Epithelial cell of esophagus (primary cell): ENCODE data around the gene FAM221B.

Experiments used
- DNase-seq: peaks from one replicate; pipeline ENCODE4 v3.0.0; 2010; ENCODE audit warnings: low read depth
- H3K4me3 ChIP-seq: 2 replicates; pipeline ENCODE4 v1.5.1; 2011; ENCODE audit warnings: mild to moderate bottlenecking, low read length, control low read depth
- CTCF ChIP-seq: IDR thresholded peaks from 2 replicates; pipeline ENCODE4 v1.5.1; 2011; ENCODE audit warnings: low read depth, mild to moderate bottlenecking, low read length, control low read depth, inconsistent platforms; ENCODE audit not compliant: insufficient read depth; ENCODE audit errors: missing control alignments

The FAM221B gene

GRCh38 chr9:35800530-35800929, 28.0 kb downstream of the FAM221B start:
- H3K4me3 ChIP-seq = no peak overlapping the region
- TF ChIP-seq CTCF = no peak

GRCh38 chr9:35798658-35799374, 29.7 kb downstream of the FAM221B start:
- no peak overlapping the region for H3K4me3 ChIP-seq
- no peak for TF ChIP-seq CTCF
- peak; percentile 99 for DNase-seq

More at GRCh38 chr9:35800530-35800929, 28.0 kb downstream of the FAM221B start:
- DNase-seq = no peak

GRCh38 chr9:35797311-35798109, 31.0 kb downstream of the FAM221B start:
- no peak overlapping the region for H3K4me3 ChIP-seq
- no peak for DNase-seq
- no peak for TF ChIP-seq CTCF

- no peak overlapping the region for H3K4me3 ChIP-seq
- DNase-seq = peak; percentile 59
- TF ChIP-seq CTCF = no peak
Observed at GRCh38 chr9:35795695-35796094, 32.8 kb downstream of the FAM221B start.

- TF ChIP-seq CTCF = no peak
- no peak overlapping the region for H3K4me3 ChIP-seq
- no peak for DNase-seq
Observed at GRCh38 chr9:35793461-35793860, 35.1 kb downstream of the FAM221B start.

- DNase-seq = no peak
- TF ChIP-seq CTCF = no peak
- H3K4me3 ChIP-seq = no peak overlapping the region
Observed at GRCh38 chr9:35792826-35793225, 35.7 kb downstream of the FAM221B start.
